Spleen (tissue), 11 donors: Measurements from ENCODE around the gene DPYD. TPM values are rescaled to one million over a fixed set of nuclear protein-coding genes. Genes with fewer than 3 reads are reported as not detected.

Experiments used
- DNase-seq: peaks from one replicate; pipeline ENCODE4 v3.0.0-alpha.2; 2020
- H3K27ac ChIP-seq, 8 donors: fragments of 200-600 bp; sonication (generic) in 7 of 8; 1 replicate in 4 of 8; 2 replicates in 4 of 8; pipeline versions ENCODE4 v1.5.0 to v1.8.0; 2016 to 2021; ENCODE audit warnings: inconsistent platforms in 4 of 8, mild to moderate bottlenecking in 4 of 8, moderate library complexity in 1 of 8
- H3K27me3 ChIP-seq, 7 donors: fragments of 200-600 bp; sonication (generic) in 6 of 7; replicated peaks in 1 of 7; 1 replicate in 4 of 7; 2 replicates in 3 of 7; pipeline versions ENCODE4 v1.5.0 to v1.8.0; 2016 to 2021; ENCODE audit warnings: inconsistent platforms in 3 of 7, mild to moderate bottlenecking in 1 of 7
- H3K36me3 ChIP-seq, 6 donors: fragments of 200-600 bp; sonication (generic) in 5 of 6; 1 replicate in 4 of 6; 2 replicates in 2 of 6; pipeline versions ENCODE4 v1.5.0 to v1.8.0; 2016 to 2021; ENCODE audit warnings: inconsistent platforms in 2 of 6
- H3K4me1 ChIP-seq, 6 donors: fragments of 200-600 bp; sonication (generic) in 5 of 6; 1 replicate in 3 of 6; 2 replicates in 3 of 6; pipeline versions ENCODE4 v1.5.0 to v1.8.0; 2016 to 2021; ENCODE audit warnings: inconsistent platforms in 3 of 6
- H3K4me3 ChIP-seq, 8 donors: fragments of 200-600 bp; sonication (generic) in 7 of 8; 1 replicate in 4 of 8; 2 replicates in 4 of 8; pipeline versions ENCODE4 v1.5.0 to v1.8.0; 2016 to 2021; ENCODE audit warnings: inconsistent platforms in 4 of 8, mild to moderate bottlenecking in 4 of 8, moderate library complexity in 2 of 8
- H3K9me3 ChIP-seq, 8 donors: fragments of 200-600 bp; sonication (generic) in 7 of 8; 1 replicate in 4 of 8; 2 replicates in 4 of 8; pipeline versions ENCODE4 v1.5.0 to v1.8.0; 2016 to 2021; ENCODE audit warnings: inconsistent platforms in 4 of 8
- POLR2A ChIP-seq, 3 donors: fragments of 450-650 bp; IDR thresholded peaks; one replicate each; pipeline ENCODE4 v1.5.1; 2017; ENCODE audit warnings: antibody characterized with exemption in 3 of 3, mild to moderate bottlenecking in 1 of 3
- POLR2AphosphoS5 ChIP-seq, 3 donors: sonication (generic); formaldehyde crosslinking; IDR thresholded peaks; one replicate each; pipeline ENCODE4 v1.5.1; 2017; ENCODE audit warnings: antibody characterized with exemption in 3 of 3
- WGBS, 5 donors: extraction: QIAGEN DNeasy Blood & Tissue Kit in 3 of 5; methylation state at CpG; one replicate each; pipeline versions ENCODE4 v1.1.5 to v1.1.7; 2013 to 2018; 5-methylcytosine and 5-hydroxymethylcytosine counted together
- intact Hi-C: fragments of 100-400 bp; cut with DNase I; formaldehyde crosslinking; loops from one replicate; pipeline ENCODE4 v1.15.0; 2023; ENCODE audit warnings: low total_unique reads
- polyA plus RNA-seq, 3 donors: library from polyadenylated mRNA; stranded (reverse); fragments of 200-250 nt; gene quantifications; one replicate each; pipeline ENCODE4 v1.2.1, GENCODE V29; 2013
- total RNA-seq, 7 donors: library from RNA; depleted of rRNA in 3 of 7; stranded (reverse); fragments of >200 nt in 3 of 7; fragmentation: NEBNext Ultra II Directional in 4 of 7; extraction: Animal tissue kit (Norgen Biotek cat#: 25700) in 4 of 7; gene quantifications; one replicate each; pipeline versions ENCODE4 v1.1.0 to v1.2.1, GENCODE V29; 2016 to 2021
- TF ChIP-seq, protein P1 (sequence below), 11 experiments: fragments of 200-600 bp in 7 of 11; fragments of 450-650 bp in 4 of 11; sonication (generic) in 4 of 11; IDR thresholded peaks in 8 of 11; conservative IDR thresholded peaks in 3 of 11; 1 replicate in 7 of 11; 2 replicates in 4 of 11; pipeline versions ENCODE4 v1.4.0 to v1.8.0; 2016 to 2021; ENCODE audit warnings: antibody characterized with exemption in 11 of 11, inconsistent platforms in 4 of 11, mild to moderate bottlenecking in 1 of 11
- donor health status: healthy with polysubstance abuse.
- donor health status: DM: no; HTN: no; CAD: no; lungs with moderate emphysema.
- donor health status: DM: no; HTN: no; CAD: no.
- donor health status: Bipolar disorder and iron deficiency.
- donor health status: healthy.
- donor health status: DM: no; HTN: no; CAD: no.
- donor health status: DM: yes; HTN: yes; CAD: no.

The DPYD gene
- total and polyA plus RNA-seq, 10 donors = 7.3 to 114 (median 92.3) TPM

DNA sequence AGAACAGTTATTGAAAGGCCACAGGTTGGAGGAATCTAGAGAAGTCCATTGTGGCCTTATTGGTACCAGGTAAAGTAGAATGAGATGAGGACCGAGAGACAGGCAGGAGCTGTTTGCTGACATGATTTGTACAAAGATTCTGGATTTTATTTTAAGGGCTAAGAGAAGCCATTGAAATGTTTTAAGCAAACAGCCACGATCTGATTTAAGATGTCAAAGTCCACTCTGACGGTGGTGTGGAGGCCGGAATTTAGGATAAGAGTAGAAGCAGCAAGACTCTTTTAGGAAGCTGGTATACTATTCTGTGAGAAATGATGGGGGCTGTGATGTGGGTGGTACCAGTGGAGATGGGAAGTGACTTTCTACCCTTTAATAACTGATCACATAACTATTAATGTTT, 418.5 kb downstream of the DPYD start:
- H3K4me3 ChIP-seq = no peak overlapping the region
- H3K36me3 ChIP-seq = peaks cover 0 to 6% (median 0%) of the 10 kb centered on the region in 6 donors
- 94 to 98% (median 94%) methylated on average over 4 of the region's 4 CpGs for WGBS, 5 donors
- DNase-seq = no peak
- no peaks in the 10 kb centered on the region for H3K27me3 ChIP-seq
- no peak overlapping the region for H3K27ac ChIP-seq
- H3K9me3 ChIP-seq = no peaks in the 10 kb centered on the region
- no peaks in the 10 kb centered on the region for H3K4me1 ChIP-seq
- intact Hi-C loops = no loop called here
- no peak for TF ChIP-seq POLR2A (IDR thresholded peaks at IDR 0.05)
- TF ChIP-seq, protein P1, sequence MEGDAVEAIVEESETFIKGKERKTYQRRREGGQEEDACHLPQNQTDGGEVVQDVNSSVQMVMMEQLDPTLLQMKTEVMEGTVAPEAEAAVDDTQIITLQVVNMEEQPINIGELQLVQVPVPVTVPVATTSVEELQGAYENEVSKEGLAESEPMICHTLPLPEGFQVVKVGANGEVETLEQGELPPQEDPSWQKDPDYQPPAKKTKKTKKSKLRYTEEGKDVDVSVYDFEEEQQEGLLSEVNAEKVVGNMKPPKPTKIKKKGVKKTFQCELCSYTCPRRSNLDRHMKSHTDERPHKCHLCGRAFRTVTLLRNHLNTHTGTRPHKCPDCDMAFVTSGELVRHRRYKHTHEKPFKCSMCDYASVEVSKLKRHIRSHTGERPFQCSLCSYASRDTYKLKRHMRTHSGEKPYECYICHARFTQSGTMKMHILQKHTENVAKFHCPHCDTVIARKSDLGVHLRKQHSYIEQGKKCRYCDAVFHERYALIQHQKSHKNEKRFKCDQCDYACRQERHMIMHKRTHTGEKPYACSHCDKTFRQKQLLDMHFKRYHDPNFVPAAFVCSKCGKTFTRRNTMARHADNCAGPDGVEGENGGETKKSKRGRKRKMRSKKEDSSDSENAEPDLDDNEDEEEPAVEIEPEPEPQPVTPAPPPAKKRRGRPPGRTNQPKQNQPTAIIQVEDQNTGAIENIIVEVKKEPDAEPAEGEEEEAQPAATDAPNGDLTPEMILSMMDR (IDR thresholded peaks at IDR 0.05 in 8 of 11, conservative IDR thresholded peaks at IDR 0.05 in 3 of 11) = no peak
- no peak for TF ChIP-seq POLR2AphosphoS5 (IDR thresholded peaks at IDR 0.05)

DNA sequence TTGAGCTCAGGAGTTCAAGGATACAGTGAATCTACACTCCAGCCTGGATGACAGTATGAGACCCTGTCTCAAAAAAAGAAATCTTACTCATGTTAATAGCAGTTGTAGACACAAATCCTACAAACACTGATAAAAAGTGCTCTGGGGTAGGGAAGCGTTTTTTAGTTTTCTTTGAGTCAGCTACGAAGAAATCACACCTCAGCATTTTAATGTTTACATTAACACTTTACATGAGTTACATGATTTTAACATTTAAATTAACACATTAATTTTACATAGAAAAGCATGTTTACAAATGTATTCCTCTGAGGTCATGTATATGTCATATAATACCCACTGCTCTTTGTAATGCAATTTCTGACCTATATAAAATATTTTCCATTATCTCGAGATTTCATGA, 419.2 kb downstream of the DPYD start:
- no peak overlapping the region for H3K27ac ChIP-seq
- TF ChIP-seq POLR2AphosphoS5 (IDR thresholded peaks at IDR 0.05) = no peak
- TF ChIP-seq, protein P1 (IDR thresholded peaks at IDR 0.05 in 8 of 11, conservative IDR thresholded peaks at IDR 0.05 in 3 of 11) = no peak
- no peak for TF ChIP-seq POLR2A (IDR thresholded peaks at IDR 0.05)
- H3K4me3 ChIP-seq = no peak overlapping the region
- intact Hi-C loops = no loop called here
- no peaks in the 10 kb centered on the region for H3K27me3 ChIP-seq
- 90 to 99% (median 93%) methylated on average over 3 of the region's 3 CpGs for WGBS, 5 donors
- H3K9me3 ChIP-seq = no peaks in the 10 kb centered on the region
- peaks cover 0 to 6% (median 0%) of the 10 kb centered on the region in 6 donors for H3K36me3 ChIP-seq
- no peak for DNase-seq
- no peaks in the 10 kb centered on the region for H3K4me1 ChIP-seq

DNA sequence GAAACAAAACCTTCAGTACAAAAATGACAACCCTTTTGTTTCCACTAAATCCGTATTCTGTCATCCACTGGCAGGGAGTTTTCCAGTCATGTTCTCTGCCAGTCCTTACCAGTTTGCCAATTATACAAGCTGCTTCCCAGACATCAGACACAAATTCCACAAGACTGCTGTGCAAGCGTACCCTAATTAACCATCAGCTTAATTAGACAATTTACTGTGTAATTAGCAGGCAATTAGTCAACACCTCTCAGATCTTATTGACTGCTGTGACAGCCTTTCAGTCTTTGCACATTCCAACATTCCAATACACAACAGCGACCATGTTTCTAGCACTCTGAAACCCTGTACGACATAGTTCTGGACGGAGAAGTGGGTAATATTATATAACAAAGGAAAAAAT, 420.1 kb downstream of the DPYD start:
- Histone ChIP-seq H3K27ac (no peak overlapping the region), H3K9me3 (no peaks in the 10 kb centered on the region), H3K4me3 (no peak overlapping the region), H3K4me1 (no peaks in the 10 kb centered on the region), H3K27me3 (no peaks in the 10 kb centered on the region), H3K36me3 (peaks cover 0 to 6% (median 0%) of the 10 kb centered on the region in 6 donors)
- WGBS, 5 donors = 90 to 96% (median 92%) methylated on average over 5 of the region's 5 CpGs
- intact Hi-C loops = no loop called here
- DNase-seq = no peak
- TF ChIP-seq, protein P1 (IDR thresholded peaks at IDR 0.05 in 8 of 11, conservative IDR thresholded peaks at IDR 0.05 in 3 of 11) = no peak
- no peak for TF ChIP-seq POLR2A (IDR thresholded peaks at IDR 0.05)
- no peak for TF ChIP-seq POLR2AphosphoS5 (IDR thresholded peaks at IDR 0.05)

DNA sequence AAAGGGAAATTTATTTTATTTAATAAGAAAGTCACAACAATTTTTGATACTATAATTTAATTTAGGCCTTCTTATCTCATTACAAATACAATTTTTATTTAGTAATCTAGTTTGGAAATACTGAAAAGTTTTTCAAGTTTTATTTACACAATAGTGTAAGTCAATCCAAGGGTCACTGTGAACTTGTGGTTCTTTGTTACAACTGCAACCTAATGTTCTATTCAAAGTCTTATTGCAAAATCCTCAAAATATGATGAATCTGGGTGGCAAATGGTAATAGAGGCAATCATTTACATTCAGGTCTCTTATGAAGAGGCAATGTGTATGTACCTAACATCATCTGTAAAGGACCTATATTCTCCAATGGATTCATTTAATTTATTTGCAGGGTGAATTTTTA, 421.2 kb downstream of the DPYD start:
- Histone ChIP-seq H3K4me1 (no peaks in the 10 kb centered on the region), H3K4me3 (no peak overlapping the region), H3K36me3 (peaks cover 0 to 6% (median 0%) of the 10 kb centered on the region in 6 donors), H3K27ac (no peak overlapping the region), H3K9me3 (no peaks in the 10 kb centered on the region), H3K27me3 (no peaks in the 10 kb centered on the region)
- DNase-seq = no peak
- no peak for TF ChIP-seq POLR2A (IDR thresholded peaks at IDR 0.05)
- TF ChIP-seq, protein P1 (IDR thresholded peaks at IDR 0.05 in 8 of 11, conservative IDR thresholded peaks at IDR 0.05 in 3 of 11) = no peak
- no peak for TF ChIP-seq POLR2AphosphoS5 (IDR thresholded peaks at IDR 0.05)
- intact Hi-C loops = no loop called here
